Islet of Langerhans (tissue), 1 donor: Measurements from ENCODE around the gene DCUN1D1.
"Not testable (repeated sequence)": the region's sequence is repeated elsewhere in the genome, so short reads cannot be mapped to it uniquely, and the experiment has no call there.

Source experiments
- FAIRE-seq: peaks from one replicate; lab custom pipeline; 2011; peaks lifted over from hg19 to GRCh38; lab: Jason Lieb, UNC

DCUN1D1 gene

DNA sequence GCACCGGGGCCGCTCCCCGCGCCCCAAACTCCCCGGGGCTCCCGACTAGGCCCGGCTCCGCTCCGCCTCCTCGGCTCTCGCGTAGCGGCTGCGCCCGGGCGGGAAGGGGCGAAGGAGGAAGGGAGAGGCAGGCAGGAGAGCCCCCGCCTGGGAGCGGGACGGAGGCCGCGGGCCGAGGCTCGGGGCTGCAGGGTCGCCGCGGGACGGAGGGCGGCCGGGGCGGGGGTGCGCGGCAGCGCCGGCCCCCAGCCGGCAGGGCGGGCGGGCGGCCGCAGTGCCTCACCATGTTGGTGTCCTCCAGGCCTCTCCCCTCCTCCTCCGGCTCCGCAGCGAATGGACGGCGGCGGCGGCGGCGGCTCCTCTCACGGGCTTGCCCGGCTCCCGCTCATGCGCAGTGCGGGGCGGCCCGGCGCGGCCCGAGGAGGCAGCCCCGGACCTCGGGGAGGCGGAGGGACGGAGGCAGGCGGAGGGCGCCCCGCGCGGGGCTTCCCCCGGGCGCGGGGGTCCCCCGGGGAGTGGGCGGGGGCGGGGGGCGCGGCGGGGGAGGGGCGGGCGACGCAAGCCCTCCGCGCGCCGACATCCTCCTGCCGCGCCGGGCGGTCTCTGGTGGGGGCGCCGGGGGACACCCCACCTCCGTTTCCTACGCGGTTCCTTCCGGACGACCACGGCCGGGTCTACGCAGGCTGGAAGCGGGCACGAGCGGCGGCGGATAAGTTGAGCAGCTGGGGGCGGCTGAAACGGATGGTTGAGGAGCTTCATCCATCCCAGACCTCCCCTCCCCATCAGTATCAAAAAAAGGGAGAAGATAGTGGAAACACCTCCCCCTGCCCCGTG, at the start of gene DCUN1D1:
DCUN1D1 (minus strand) TSS at position 335 of the 834 bp plus-strand sequence; CDS start at position 286, 49 bp downstream.
- no peak for FAIRE-seq

GRCh38 chr3:183028416-183028815, 48.1 kb upstream of the DCUN1D1 start:
- no peak for FAIRE-seq

DNA sequence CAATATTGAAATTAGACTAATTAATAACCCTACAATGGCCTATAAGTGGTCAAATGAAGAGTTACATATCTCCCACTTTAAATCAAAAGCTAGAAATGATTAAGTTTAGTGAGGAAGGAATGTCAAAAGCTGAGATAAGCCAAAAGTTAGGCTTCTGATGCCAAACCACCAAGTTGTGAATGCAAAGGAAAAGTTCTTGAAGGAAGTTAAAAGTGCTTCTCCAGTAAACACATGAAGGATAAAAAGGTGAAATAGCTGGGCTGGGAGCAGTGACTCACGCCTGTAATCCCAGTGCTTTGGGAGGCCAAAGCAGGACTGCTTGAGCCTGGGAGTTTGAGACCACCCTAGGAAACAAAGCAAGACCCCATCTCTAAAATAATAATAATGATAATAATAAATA, 46.9 kb upstream of the DCUN1D1 start:
- no peak for FAIRE-seq

- no peak for FAIRE-seq
Measured at GRCh38 chr3:183022936-183023516, 42.7 kb upstream of the DCUN1D1 start.

- FAIRE-seq, result no peak
Measured at GRCh38 chr3:183018421-183019192, 38.3 kb upstream of the DCUN1D1 start.

DNA sequence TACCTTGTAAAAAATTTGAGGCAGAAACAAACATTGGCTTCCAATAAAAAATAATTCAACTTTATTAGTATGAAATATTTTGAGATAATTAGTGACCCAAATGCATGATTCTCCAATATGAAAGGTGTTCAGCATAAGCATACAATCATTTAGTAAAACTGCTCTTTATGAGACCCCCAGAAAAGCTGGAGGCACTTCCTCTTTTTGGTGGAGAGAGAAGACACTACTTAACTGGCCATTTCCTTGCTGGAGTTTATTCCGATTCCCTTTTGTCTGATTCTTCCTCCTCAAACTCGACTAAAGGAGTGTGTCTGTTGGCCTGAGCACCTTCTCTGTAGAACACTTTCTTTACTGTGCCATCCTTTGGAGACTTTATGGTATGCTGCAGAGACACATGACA, 34.8 kb upstream of the DCUN1D1 start:
- FAIRE-seq, result no peak

DNA sequence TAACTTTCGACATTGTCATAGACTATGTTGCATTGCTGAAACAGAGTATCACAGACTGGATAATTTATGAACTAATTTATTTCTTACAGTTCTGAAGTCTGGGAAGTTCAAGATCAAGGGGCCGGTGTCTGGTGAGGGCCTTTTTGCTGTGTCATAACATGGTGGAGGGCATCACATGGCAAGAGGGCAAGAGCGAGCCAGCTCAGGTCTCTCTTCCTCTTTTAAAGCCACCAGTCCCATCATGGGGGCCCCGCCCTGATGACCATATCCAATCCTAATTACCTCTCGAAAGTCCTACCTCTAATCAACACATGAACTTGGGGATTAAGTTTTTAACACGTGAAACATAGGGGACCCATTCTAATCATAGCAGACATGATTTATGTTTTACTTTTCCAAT, 33.5 kb upstream of the DCUN1D1 start:
- no peak for FAIRE-seq

DNA sequence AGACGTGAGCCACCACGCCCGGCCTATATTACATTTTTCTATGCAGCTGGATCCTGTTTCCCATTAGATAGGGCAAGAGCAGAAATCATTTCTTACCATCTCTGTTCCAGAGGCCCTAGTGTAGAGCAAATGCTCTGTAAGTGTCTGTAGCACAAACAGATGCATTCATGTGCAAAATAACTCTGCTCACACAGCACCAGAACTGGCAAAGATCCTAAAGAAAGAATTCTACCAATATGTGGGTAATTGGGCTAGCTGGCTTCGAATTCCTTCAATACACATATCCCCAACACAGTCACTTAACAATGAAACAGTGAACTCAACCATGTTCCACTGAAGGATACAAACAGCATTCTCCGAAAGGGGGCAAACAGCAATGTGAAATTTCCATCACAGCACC, 32.7 kb upstream of the DCUN1D1 start:
- no peak for FAIRE-seq

- FAIRE-seq, result no peak
Measured at GRCh38 chr3:183008800-183009199, 28.5 kb upstream of the DCUN1D1 start.

DNA sequence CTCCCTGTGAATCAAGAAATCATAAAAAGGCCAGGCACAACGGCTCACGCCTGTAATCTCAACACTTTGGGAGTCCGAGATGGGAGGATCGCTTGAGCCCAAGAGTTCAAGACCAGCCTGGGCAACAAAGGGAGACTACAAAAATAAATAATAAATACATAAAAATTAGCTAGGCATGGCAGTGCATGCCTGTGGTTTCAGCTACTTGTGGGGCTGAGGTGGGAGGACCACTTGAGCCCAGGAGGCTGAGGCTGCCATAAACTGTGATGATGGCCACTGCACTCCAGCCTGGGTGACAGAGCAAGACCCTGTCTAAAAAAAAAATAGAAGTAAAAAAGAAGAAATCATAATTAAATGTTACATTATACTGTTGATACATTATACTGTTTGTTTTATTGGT, 28.0 kb upstream of the DCUN1D1 start:
- FAIRE-seq, result no peak

- no peak for FAIRE-seq
Measured at GRCh38 chr3:183006396-183007002, 26.2 kb upstream of the DCUN1D1 start.

- FAIRE-seq, result no peak
Measured at GRCh38 chr3:182999767-183000166, 19.4 kb upstream of the DCUN1D1 start.

DNA sequence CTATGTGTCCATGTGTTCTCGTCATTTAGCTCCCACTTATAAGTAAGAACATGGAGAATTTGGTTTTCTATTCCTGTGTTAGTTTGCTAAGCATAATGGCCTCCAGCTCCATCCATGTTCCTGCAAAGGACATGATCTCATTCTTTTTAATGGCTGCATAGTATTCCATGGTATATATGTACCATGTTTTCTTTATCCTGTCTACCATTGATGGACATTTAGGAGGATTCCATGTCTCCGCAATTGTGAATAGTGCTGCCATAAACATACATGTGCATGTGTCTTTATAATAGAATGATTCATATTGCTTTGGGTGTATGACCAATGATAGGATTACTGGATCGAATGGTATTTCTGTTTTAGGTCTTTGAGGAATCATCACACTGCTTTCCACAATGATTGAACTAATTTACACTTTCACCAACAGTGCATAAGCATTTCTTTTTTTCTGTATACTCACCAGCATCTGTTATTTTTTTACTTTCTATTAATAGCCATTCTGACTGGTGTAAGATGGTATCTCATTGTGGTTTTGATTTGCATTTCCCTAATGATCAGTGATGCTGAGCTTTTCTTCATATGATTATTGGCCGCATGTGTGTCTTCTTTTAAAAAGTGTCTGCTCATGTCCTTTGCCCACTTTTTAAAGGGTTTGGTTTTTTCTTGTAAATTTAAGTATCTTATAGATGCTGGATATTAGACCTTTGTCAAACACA, 13.3 kb upstream of the DCUN1D1 start:
- not testable (repeated sequence) for FAIRE-seq

DNA sequence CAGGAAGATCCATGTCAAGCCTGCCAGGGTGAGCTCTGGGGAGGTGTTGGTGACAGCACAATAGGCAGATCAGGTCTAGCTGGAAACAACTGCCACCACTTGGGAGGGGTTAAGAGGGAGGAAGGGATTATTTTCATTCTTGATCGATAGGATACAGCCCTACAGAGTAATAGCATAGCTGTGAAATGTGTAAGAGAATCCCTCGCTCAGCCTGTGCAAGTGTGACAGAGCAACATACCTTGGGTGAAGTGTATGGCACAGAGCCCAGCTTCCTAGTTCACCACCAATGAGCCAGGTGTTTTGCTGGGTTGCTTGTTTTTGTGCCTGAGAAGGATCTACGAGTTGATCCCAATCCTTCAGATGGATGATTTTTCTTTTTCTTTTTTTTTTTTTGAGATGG, 9.2 kb upstream of the DCUN1D1 start:
- no peak for FAIRE-seq

DNA sequence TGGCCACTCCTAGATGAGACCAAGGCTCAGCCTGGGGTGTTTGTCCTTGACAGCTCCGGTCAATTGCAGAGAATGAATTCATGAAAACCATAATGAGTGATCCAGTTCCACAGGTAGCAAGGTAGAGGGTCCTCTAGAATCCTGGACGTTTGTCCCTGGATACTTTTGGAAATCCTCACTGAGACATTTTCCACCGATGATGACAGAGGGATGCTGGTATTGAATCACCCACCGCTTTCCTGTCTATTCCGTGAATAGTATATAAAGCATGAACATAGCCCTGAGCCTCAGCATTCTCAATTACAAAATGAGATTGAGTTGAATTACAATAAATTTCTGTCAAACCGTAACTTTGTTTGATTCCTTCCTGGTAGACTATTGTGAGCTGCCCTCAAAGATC, 5.7 kb upstream of the DCUN1D1 start:
- FAIRE-seq, result no peak

GRCh38 chr3:182983876-182984275, 3.5 kb upstream of the DCUN1D1 start:
- FAIRE-seq, result no peak

- FAIRE-seq, result no peak
Measured at GRCh38 chr3:182981038-182981380, 671 bp upstream of the DCUN1D1 start.

DNA sequence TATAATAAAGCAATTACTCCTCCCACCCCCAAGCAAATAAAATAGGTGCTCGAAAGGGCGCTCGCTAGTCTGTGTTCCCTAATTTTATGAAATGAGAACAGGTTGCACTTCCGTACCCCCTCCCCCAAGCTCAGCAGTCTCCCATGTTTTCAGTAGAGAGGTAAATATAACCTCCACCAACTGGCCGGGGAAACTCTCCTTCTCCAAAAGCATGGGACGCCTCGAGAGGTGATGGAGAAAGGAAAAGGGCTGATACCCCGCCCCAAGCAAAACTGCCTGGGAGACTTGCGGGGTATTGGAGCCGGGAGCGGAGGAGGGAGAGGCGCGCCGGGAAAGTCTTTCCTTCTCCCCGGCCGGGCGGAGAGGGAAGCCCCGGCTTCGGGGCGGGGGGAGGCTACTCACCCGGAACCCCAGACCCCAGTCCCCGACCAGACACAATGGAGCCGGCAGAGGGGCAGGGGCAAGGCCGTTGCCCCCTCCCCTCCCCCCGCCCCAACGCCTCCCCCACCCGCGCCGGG, 605 bp downstream of the DCUN1D1 start:
- FAIRE-seq, result no peak

GRCh38 chr3:182979103-182979673, 1.1 kb downstream of the DCUN1D1 start:
- FAIRE-seq, result no peak

DNA sequence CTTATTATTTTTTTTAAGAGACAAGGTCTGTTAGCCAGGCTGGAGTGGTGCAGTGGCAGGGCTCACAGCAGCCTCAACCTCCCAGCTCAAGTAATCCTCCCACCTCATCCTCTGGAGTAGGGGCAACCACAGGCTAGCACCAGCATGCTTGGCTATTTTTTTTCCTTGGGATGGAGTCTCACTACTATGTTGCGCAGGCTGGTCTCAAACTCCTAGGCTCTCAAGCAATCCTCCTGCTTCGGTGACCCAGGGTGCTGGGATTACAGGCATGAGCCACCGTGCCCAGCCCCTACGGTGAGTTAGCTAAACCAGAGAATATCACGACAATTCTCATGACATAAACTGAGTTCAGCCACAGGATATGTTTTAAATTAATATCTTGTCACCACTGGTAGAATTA, 2.0 kb downstream of the DCUN1D1 start:
- no peak for FAIRE-seq

GRCh38 chr3:182973047-182973446, 7.3 kb downstream of the DCUN1D1 start:
- no peak for FAIRE-seq

- FAIRE-seq, result no peak
Measured at GRCh38 chr3:182972387-182972786, 8.0 kb downstream of the DCUN1D1 start.
